Right lobe of liver (tissue), 6 donors: ENCODE results near the gene MBD3. TPM values are rescaled to one million over a fixed set of nuclear protein-coding genes. Genes with fewer than 3 reads are reported as not detected.

Experiments
- ATAC-seq, 4 donors: fragments of 200-7000 bp; cut with Tn5 transposase; one replicate each; pipeline ENCODE4 v1.9.1; 2020; ENCODE audit warnings: mild to moderate bottlenecking in 4 of 4, moderate library complexity in 4 of 4
- DNase-seq, 3 donors: peaks; one replicate each; pipeline ENCODE4 v3.0.0-alpha.2; 2020
- H3K27ac ChIP-seq, 3 donors: fragments of 200-600 bp; one replicate each; pipeline ENCODE4 v1.8.0; 2022
- H3K27me3 ChIP-seq, 2 donors: fragments of 200-600 bp; one replicate each; pipeline ENCODE4 v1.8.0; 2022
- H3K36me3 ChIP-seq, 4 donors: fragments of 200-600 bp; sonication (generic) in 1 of 4; one replicate each; pipeline versions ENCODE4 v1.5.1 to v1.8.0; 2017 to 2022; ENCODE audit warnings: control low read depth in 1 of 4
- H3K4me1 ChIP-seq, 4 donors: fragments of 200-600 bp; sonication (generic) in 1 of 4; one replicate each; pipeline versions ENCODE4 v1.5.1 to v1.8.0; 2017 to 2022; ENCODE audit warnings: control low read depth in 1 of 4
- H3K4me3 ChIP-seq, 3 donors: fragments of 200-600 bp; one replicate each; pipeline ENCODE4 v1.8.0; 2022
- H3K9me3 ChIP-seq, 4 donors: fragments of 200-600 bp; sonication (generic) in 1 of 4; one replicate each; pipeline versions ENCODE4 v1.5.1 to v1.8.0; 2017 to 2022; ENCODE audit warnings: control low read depth in 1 of 4
- POLR2A ChIP-seq: fragments of 450-650 bp; IDR thresholded peaks from one replicate; pipeline ENCODE4 v1.6.1; 2017; ENCODE audit warnings: antibody characterized with exemption, mild to moderate bottlenecking
- WGBS: methylation state at CpG from one replicate; pipeline ENCODE4 v1.1.6; 2018; ENCODE audit warnings: low coverage, low lambda C conversion rate; ENCODE audit not compliant: insufficient coverage; ENCODE audit errors: missing lambda C conversion rate; 5-methylcytosine and 5-hydroxymethylcytosine counted together
- intact Hi-C, 2 donors: fragments of 100-400 bp; cut with DNase I; formaldehyde crosslinking; loops; one replicate each; pipeline versions ENCODE4 v1.11.2 to v1.14.1; 2022
- total RNA-seq, 6 experiments: library from RNA; depleted of rRNA in 2 of 6; stranded (reverse); fragments of >200 nt in 2 of 6; fragmentation: NEBNext Ultra II Directional in 3 of 6; extraction: Animal tissue kit (Norgen Biotek cat#: 25700) in 3 of 6; gene quantifications; one replicate each; pipeline versions ENCODE4 v1.1.0 to v1.2.4, GENCODE V29; 2016 to 2023
- TF ChIP-seq, protein P1 (sequence below), 4 donors: fragments of 200-600 bp in 3 of 4; fragments of 450-650 bp in 1 of 4; IDR thresholded peaks; one replicate each; pipeline versions ENCODE4 v1.5.1 to v1.8.0; 2016 to 2022; ENCODE audit warnings: antibody characterized with exemption in 4 of 4, mild to moderate bottlenecking in 2 of 4
- donor health status: DM: no; HTN: yes; CAD: no.
- donor health status: DM: no; HTN: no; CAD: no.
- donor health status: DM: no; HTN: no; CAD: no.
- donor health status: DM: no; HTN: yes; CAD: no.
- donor health status: DM: no; HTN: yes; CAD: no.

MBD3 gene
- total RNA-seq, 6 experiments from 2014 or later, result 27.3 to 72.1 (median 30.1) TPM

DNA sequence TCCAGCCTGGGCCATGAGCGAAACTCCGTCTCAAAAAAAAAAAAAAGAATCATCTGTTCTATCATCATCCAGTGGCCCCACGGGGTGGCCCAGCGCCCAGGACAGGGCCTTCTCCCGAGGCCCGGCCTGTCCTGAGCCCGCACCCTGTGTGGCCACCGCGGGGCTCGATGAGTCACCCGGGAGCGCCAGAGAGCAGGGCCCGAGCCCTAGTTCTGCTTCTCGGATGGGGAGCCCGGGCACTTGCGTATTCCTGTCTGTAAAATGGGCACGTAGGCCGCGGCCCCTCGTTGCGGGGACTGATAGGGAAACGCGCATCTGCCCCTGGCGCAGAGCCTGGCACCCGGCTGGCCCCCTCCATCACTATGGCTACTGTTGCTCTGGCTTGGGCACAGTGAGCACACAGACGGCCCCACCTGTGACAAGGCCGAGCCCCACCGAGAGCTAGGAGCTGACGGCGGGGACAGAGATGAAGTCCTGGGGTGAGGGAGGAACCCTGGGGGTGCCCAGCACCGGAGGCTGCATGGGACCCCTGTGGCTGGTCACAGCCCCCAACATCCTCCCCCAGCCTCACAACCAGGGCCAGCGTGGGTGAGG, 33.8 kb upstream of the MBD3 start:
- intact Hi-C loops, result no loop called here
- no peaks in the 10 kb centered on the region for H3K36me3 ChIP-seq
- TF ChIP-seq POLR2A, result no peak
- TF ChIP-seq, protein P1, sequence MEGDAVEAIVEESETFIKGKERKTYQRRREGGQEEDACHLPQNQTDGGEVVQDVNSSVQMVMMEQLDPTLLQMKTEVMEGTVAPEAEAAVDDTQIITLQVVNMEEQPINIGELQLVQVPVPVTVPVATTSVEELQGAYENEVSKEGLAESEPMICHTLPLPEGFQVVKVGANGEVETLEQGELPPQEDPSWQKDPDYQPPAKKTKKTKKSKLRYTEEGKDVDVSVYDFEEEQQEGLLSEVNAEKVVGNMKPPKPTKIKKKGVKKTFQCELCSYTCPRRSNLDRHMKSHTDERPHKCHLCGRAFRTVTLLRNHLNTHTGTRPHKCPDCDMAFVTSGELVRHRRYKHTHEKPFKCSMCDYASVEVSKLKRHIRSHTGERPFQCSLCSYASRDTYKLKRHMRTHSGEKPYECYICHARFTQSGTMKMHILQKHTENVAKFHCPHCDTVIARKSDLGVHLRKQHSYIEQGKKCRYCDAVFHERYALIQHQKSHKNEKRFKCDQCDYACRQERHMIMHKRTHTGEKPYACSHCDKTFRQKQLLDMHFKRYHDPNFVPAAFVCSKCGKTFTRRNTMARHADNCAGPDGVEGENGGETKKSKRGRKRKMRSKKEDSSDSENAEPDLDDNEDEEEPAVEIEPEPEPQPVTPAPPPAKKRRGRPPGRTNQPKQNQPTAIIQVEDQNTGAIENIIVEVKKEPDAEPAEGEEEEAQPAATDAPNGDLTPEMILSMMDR (IDR thresholded peaks at IDR 0.05), result no peak

DNA sequence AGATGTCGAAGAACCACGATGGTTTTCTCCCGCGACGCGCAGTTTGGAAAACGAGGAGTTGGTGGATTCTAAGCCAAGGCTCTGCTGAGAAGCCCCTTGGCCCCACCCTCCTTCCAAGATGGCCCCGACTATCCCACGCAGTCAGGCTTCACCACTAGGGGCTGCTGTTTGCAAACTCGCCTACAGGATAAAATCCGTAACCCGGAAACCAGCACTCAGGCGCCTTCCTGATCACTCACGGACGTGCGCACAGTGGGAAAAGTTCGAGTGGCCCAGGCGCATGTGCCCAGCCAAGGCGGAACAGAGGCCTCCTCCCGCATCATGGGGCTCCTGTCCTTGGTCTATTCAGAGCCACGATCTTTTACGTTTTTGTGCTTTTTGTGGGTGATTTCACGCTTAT, 31.8 kb upstream of the MBD3 start:
- 92% methylated on average over 5 of the region's 23 CpGs for WGBS
- ATAC-seq (peak; percentile 50 to 72 (median 64)), DNase-seq (peak in 1 of 3 donors; percentile 51)
- intact Hi-C loops, result no loop called here
- TF ChIP-seq, protein P1 (IDR thresholded peaks at IDR 0.05), result peak; percentile 17 to 48 (median 40)
- no peak for TF ChIP-seq POLR2A
- Histone ChIP-seq H3K27me3 (no peaks in the 10 kb centered on the region), H3K27ac (no peak overlapping the region), H3K9me3 (no peaks in the 10 kb centered on the region), H3K36me3 (no peaks in the 10 kb centered on the region), H3K4me3 (no peak overlapping the region), H3K4me1 (no peaks in the 10 kb centered on the region)

More for the DNA sequence above, 33.8 kb upstream of the MBD3 start:
- Histone ChIP-seq H3K4me1 (no peaks in the 10 kb centered on the region), H3K4me3 (no peak overlapping the region), H3K9me3 (no peaks in the 10 kb centered on the region), H3K27ac (no peak overlapping the region), H3K27me3 (no peaks in the 10 kb centered on the region)
- no CpG with 5 or more reads among the region's 32 CpGs for WGBS
- ATAC-seq (no peak), DNase-seq (no peak)

DNA sequence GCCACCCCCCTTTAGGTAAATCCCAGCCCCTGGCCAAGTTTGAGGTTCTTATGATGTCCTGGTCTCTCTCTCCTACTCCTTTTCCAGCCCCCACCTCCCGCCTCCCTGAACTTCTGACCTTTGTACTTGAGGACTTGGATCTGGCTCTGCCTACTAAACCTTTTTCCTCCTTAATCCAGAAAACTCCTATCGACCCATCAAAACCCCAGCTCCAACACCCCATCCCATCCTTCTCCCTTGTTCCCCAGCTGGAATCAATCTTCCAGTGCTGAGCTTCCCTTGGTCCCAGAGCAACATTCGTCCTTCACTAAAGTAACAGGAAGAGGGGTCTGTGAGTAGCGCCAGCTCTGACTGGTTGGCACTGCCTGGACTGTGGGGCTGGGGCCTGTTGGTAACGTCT, 29.9 kb upstream of the MBD3 start:
- DNase-seq (no peak), ATAC-seq (no peak)
- Histone ChIP-seq H3K36me3 (no peaks in the 10 kb centered on the region), H3K9me3 (no peaks in the 10 kb centered on the region), H3K4me1 (no peaks in the 10 kb centered on the region), H3K27ac (no peak overlapping the region), H3K4me3 (no peak overlapping the region), H3K27me3 (no peaks in the 10 kb centered on the region)
- TF ChIP-seq, protein P1 (IDR thresholded peaks at IDR 0.05), result no peak
- TF ChIP-seq POLR2A, result no peak
- WGBS, result 95% methylated on average over 4 of the region's 5 CpGs
- intact Hi-C loops, result no loop called here

DNA sequence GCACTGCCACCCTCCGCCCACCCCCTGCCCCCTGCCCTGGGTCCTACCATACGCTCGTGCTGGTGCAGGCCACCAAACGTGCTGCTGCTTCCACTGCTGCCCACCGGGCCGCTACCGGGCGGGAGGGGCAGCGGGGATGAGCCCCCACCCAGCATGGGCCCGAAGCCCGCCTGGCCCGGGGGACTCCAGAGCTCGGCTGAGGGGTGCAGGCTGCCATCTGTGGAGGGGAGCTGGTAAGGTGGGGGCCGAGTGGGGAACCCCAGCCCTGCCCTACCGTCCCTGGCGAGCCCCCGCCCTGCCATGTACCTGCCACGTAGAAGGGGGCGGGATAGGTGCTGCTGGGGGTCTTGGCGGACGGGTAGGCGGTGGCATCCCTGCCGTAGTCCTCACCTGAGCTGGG, 29.3 kb upstream of the MBD3 start:
- Histone ChIP-seq H3K4me3 (no peak overlapping the region), H3K27ac (no peak overlapping the region), H3K27me3 (no peaks in the 10 kb centered on the region), H3K9me3 (no peaks in the 10 kb centered on the region), H3K4me1 (no peaks in the 10 kb centered on the region), H3K36me3 (no peaks in the 10 kb centered on the region)
- no CpG with 5 or more reads among the region's 23 CpGs for WGBS
- no peak for ATAC-seq
- DNase-seq, result no peak
- intact Hi-C loops, result no loop called here
- no peak for TF ChIP-seq POLR2A
- TF ChIP-seq, protein P1 (IDR thresholded peaks at IDR 0.05), result no peak
